Measurements from ENCODE around the gene RNF112.

Gene RNF112

GRCh38 chr17:19372439-19372838, 38.6 kb upstream of the RNF112 start:
- in situ Hi-C loops (cut with HindIII; ENCODE audit: low sequenced_read_pairs), result loop anchor here (25.0 kb wide), 1 partner anchor 415 kb away; no protein-coding TSS in a partner anchor

DNA sequence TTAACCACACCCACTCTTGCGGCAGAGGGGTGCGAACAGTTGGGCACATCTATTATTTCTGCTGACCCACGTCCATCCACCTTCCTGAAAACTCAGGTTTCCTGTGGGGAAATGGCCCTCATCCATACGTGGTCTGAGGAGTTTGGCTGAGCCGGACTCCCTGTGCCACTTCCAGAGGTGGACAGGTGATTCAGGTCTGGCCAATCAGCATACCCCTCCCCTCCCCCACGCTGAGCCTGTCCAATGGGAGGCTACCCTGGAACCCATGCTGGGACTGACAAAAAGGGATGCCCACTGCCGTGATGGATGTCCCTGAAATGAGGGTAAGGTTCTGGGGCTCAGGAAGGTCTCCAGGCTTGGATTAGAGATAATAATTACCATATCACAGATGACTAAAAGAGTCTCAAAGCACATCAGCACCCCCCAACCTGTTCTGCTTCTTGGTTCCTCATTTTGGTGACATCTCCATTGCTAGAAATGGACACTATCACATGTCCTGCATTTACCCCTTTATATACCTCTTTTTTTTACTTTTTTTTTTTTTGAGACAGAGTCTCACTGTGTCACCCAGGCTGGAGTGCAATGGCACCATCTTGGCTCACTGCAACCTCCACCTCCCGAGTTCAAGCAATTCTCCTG, 38.0 kb upstream of the RNF112 start:
- in situ Hi-C loops (cut with HindIII; ENCODE audit: low sequenced_read_pairs), result loop anchor here (25.0 kb wide), 1 partner anchor 414 kb away; no protein-coding TSS in a partner anchor

DNA sequence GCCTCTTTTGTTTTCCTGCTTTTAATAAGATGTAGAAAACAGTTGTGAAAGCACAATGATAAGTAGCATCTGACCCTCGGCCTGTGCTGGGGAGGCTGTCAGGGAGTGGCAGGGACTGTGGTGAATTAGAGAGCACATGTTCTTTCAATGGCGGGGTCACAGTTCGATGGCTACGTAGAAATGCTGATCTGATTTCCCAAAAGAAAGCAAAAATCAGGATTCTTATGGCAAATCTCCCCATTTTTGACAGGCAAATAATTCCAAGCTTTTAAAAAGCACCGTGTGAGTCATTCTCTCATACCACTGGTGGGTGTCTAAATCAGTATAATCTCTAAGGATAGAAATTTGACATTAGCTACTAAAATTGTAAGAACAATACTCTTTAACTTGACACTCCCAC, 36.9 kb upstream of the RNF112 start:
- in situ Hi-C loops (cut with HindIII; ENCODE audit: low sequenced_read_pairs), result loop anchor here (25.0 kb wide), 1 partner anchor 413 kb away; no protein-coding TSS in a partner anchor

GRCh38 chr17:19375732-19376131, 35.3 kb upstream of the RNF112 start:
- in situ Hi-C loops (cut with HindIII; ENCODE audit: low sequenced_read_pairs), result no loop called here

- in situ Hi-C loops (cut with HindIII; ENCODE audit: low sequenced_read_pairs), result no loop called here
Measured at GRCh38 chr17:19376811-19377210, 34.2 kb upstream of the RNF112 start.

DNA sequence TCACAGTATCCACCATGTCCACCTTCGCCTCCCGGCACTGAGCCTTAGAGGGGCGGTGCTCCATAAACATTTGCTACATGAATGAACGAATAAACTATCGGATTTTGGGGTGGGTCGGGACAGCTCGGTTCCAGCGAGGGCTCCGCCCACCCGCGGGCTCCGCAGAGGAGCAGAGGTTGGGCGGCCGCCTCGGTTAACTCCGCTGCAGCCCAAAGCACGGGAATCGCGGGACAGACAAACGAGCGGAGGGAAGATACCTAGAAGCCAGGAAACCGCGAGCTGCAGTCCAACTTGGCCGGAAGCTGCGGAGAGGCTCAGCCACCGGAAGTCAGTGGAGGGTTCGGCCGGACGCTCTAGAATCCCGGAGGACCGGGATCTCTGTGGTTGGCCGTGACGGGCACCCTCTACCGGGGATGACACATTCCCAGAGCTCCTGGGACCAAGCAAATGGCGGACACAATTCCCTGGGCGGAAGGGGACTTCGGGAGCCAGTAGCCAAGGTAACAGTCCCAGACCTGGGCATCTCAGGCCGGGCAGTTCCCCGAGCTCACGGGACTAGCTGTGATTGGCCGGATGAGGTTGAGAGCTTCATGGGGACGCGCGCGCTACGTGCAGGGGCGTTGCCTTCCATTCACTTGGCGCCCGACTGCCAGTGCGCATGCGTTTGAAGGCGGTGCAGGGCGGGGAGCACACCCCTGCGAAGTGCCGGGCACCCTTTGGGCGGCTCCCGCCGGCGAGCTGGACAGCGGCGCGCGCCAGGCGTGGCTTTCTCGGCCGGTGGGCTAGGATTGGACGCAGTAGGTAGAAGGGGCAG, 33.2 kb upstream of the RNF112 start:
- in situ Hi-C loops (cut with HindIII; ENCODE audit: low sequenced_read_pairs), result no loop called here

DNA sequence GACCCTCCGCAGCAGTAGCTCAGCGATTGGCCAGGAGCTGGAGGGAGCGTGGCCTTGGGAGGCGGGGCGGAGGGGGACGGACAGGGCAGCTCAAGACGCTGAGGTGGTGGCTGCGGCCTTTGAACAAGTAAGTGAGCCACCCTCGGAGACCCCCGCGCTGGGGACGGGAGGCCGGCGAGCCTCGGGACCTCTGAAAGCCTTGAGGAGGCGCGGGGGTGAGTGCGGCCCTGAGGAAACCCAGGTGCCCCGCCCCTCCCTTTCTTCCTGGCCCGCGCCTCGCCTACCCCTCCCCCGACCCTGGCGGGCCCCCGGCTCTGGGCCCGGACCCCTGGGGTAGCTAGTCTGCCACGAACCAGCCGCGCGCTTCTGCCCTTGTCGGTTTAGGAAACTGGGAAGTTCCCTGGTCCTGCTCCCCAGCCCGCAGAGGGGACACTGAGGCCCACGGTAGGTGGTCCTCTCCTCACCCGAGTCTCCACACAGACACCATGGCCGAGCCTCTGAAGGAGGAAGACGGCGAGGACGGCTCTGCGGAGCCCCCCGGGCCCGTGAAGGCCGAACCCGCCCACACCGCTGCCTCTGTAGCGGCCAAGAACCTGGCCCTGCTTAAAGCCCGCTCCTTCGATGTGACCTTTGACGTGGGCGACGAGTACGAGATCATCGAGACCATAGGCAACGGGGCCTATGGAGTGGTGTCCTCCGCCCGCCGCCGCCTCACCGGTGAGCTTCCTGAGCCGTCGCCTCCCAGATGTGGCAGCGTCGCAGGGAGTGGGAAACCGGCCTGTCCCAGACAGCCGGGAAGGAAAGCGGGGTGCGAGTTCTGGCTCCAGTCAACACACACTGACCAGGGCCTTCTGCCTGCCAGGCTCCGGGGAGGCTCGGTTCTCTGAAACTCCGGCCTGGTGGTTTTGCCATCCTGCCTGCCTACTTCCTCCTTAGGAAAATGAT, 32.3 kb upstream of the RNF112 start, which contains the start of gene MAPK7:
TSS of gene MAPK7 (plus strand) at position 83 of the 945 bp plus-strand sequence. CDS start at position 486, 403 bp downstream.
- in situ Hi-C loops (cut with HindIII; ENCODE audit: low sequenced_read_pairs), result no loop called here

- in situ Hi-C loops (cut with HindIII; ENCODE audit: low sequenced_read_pairs), result no loop called here
Measured at GRCh38 chr17:19379361-19380065, 31.5 kb upstream of the RNF112 start.

GRCh38 chr17:19380481-19381301, 30.3 kb upstream of the RNF112 start:
- in situ Hi-C loops (cut with HindIII; ENCODE audit: low sequenced_read_pairs), result no loop called here

GRCh38 chr17:19381361-19381740, 29.7 kb upstream of the RNF112 start:
- in situ Hi-C loops (cut with HindIII; ENCODE audit: low sequenced_read_pairs), result no loop called here

DNA sequence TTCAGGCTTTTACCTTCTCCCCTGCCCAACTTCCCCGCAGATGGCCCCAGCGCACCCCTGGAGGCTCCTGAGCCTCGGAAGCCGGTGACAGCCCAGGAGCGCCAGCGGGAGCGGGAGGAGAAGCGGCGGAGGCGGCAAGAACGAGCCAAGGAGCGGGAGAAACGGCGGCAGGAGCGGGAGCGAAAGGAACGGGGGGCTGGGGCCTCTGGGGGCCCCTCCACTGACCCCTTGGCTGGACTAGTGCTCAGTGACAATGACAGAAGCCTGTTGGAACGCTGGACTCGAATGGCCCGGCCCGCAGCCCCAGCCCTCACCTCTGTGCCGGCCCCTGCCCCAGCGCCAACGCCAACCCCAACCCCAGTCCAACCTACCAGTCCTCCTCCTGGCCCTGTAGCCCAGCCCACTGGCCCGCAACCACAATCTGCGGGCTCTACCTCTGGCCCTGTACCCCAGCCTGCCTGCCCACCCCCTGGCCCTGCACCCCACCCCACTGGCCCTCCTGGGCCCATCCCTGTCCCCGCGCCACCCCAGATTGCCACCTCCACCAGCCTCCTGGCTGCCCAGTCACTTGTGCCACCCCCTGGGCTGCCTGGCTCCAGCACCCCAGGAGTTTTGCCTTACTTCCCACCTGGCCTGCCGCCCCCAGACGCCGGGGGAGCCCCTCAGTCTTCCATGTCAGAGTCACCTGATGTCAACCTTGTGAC, 29.1 kb upstream of the RNF112 start:
- in situ Hi-C loops (cut with HindIII; ENCODE audit: low sequenced_read_pairs), result no loop called here

DNA sequence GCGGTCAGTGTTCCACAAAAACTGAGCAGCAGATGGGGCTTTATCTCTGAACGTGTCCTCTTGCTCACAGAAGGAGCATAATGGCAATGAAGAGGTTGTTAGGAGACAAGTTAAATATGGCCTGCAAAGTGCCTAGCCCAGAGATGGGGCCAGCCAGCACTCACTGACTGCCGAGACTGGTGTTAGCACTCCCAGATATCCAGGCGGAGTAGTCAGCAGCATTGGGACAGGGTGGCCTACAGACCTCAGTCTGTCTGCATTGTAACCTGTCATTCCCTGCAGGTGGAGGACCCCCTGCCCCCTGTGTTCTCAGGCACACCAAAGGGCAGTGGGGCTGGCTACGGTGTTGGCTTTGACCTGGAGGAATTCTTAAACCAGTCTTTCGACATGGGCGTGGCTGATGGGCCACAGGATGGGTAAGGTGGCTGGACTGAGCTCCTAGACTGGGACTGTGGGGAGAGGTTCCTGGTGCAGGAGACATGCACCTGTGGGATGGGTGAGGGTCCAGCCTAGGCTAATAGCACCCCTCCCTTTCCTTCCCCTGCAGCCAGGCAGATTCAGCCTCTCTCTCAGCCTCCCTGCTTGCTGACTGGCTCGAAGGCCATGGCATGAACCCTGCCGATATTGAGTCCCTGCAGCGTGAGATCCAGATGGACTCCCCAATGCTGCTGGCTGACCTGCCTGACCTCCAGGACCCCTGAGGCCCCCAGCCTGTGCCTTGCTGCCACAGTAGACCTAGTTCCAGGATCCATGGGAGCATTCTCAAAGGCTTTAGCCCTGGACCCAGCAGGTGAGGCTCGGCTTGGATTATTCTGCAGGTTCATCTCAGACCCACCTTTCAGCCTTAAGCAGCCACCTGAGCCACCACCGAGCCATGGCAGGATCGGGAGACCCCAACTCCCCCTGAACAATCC, 28.2 kb upstream of the RNF112 start:
- in situ Hi-C loops (cut with HindIII; ENCODE audit: low sequenced_read_pairs), result no loop called here

- in situ Hi-C loops (cut with HindIII; ENCODE audit: low sequenced_read_pairs), result no loop called here
Measured at GRCh38 chr17:19383681-19384470, 27.2 kb upstream of the RNF112 start.

GRCh38 chr17:19384723-19385391, 26.2 kb upstream of the RNF112 start:
- in situ Hi-C loops (cut with HindIII; ENCODE audit: low sequenced_read_pairs), result no loop called here

DNA sequence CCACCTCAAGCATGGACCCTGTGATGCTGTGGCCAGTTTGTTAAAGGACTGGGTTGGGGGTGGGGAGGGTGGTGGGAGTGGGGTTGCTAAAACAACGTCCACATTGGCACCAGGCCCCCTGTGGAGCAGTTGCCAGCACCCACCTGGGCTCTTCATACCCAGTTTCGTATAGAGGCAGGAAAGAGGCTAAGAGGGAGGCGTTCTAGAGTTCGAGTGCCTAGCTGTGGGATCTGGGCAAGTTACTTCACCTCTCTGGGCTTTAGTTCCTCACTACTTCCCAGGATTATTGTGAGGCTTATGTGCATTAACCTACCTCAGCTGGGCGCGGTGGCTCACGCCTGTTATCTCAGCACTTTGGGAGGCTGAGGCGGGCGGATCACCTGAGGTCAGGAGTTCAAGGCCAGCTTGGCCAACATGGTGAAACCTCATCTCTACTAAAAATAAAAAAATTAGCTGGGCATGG, 25.5 kb upstream of the RNF112 start:
- in situ Hi-C loops (cut with HindIII; ENCODE audit: low sequenced_read_pairs), result no loop called here

Data from DLD1 (cell line).